GM23338 (cell line): ENCODE data around the gene EMC10. TPM values are rescaled to one million over a fixed set of nuclear protein-coding genes. Genes with fewer than 3 reads are reported as not detected.

Experiments
- ATAC-seq: fragments of 200-7000 bp; cut with Tn5 transposase; 3 replicates; pipeline ENCODE4 v1.9.1; 2020
- DNase-seq: peaks from one replicate; pipeline ENCODE4 v3.0.0-alpha.2; 2015; ENCODE audit warnings: low spot score
- H2AFZ ChIP-seq: fragments of 200-600 bp; sonication (generic); 2 replicates; pipeline ENCODE4 v1.8.0; 2016; ENCODE audit warnings: antibody characterized with exemption, mild to moderate bottlenecking, moderate library complexity
- H3F3A ChIP-seq: fragments of 200-600 bp; sonication (generic); replicated peaks from 2 replicates; pipeline ENCODE4 v1.8.0; 2017; ENCODE audit warnings: antibody characterized with exemption, mixed run types, low read depth
- H3K27ac ChIP-seq: fragments of 200-600 bp; sonication (generic); 2 replicates; pipeline ENCODE4 v1.6.1; 2016; ENCODE audit warnings: low read depth
- H3K27me3 ChIP-seq: fragments of 200-600 bp; sonication (generic); 2 replicates; pipeline ENCODE4 v1.8.0; 2016; ENCODE audit warnings: mild to moderate bottlenecking, mixed run types, moderate library complexity; ENCODE audit not compliant: insufficient read depth
- H3K36me3 ChIP-seq: fragments of 200-600 bp; sonication (generic); 2 replicates; pipeline ENCODE4 v1.8.0; 2016; ENCODE audit warnings: mild to moderate bottlenecking; ENCODE audit not compliant: insufficient read depth
- H3K4me1 ChIP-seq: fragments of 200-600 bp; sonication (generic); 2 replicates; pipeline ENCODE4 v1.8.0; 2016; ENCODE audit warnings: mild to moderate bottlenecking, moderate library complexity; ENCODE audit not compliant: insufficient read depth
- H3K4me2 ChIP-seq: fragments of 200-600 bp; sonication (generic); 2 replicates; pipeline ENCODE4 v1.7.1; 2017; ENCODE audit warnings: mixed run types
- H3K4me3 ChIP-seq: fragments of 200-600 bp; sonication (generic); 2 replicates; pipeline ENCODE4 v1.6.1; 2016; ENCODE audit warnings: mixed run types
- H3K79me2 ChIP-seq: fragments of 200-600 bp; sonication (generic); replicated peaks from 2 replicates; pipeline ENCODE4 v1.8.0; 2017; ENCODE audit warnings: mild to moderate bottlenecking; ENCODE audit not compliant: insufficient read depth
- H3K9me2 ChIP-seq: fragments of 200-600 bp; sonication (generic); 2 replicates; pipeline ENCODE4 v1.8.0; 2017; ENCODE audit not compliant: insufficient read depth
- H4K20me1 ChIP-seq: fragments of 200-600 bp; sonication (generic); replicated peaks from 2 replicates; pipeline ENCODE4 v1.8.0; 2017; ENCODE audit warnings: mild to moderate bottlenecking; ENCODE audit not compliant: insufficient read depth
- H3K27ac Mint-ChIP-seq: 2 replicates; pipeline ENCODE4 v1.8.0; 2020; ENCODE audit warnings: inconsistent platforms, mild to moderate bottlenecking, moderate library complexity, mixed read lengths
- H3K27me3 Mint-ChIP-seq: 3 replicates; pipeline ENCODE4 v1.8.0; 2022; ENCODE audit warnings: low read depth, mild to moderate bottlenecking, moderate library complexity, mixed read lengths, inconsistent platforms; ENCODE audit not compliant: insufficient read depth, poor library complexity
- H3K36me3 Mint-ChIP-seq: 3 replicates; pipeline ENCODE4 v1.8.0; 2021; ENCODE audit warnings: low read depth, mild to moderate bottlenecking, inconsistent platforms, moderate library complexity, mixed read lengths
- H3K4me1 Mint-ChIP-seq: 3 replicates; pipeline ENCODE4 v1.8.0; 2020; ENCODE audit warnings: mild to moderate bottlenecking, inconsistent platforms, mixed read lengths
- H3K4me3 Mint-ChIP-seq: 3 replicates; pipeline ENCODE4 v1.8.0; 2021; ENCODE audit warnings: moderate library complexity, mild to moderate bottlenecking, inconsistent platforms, mixed read lengths
- H3K9me3 Mint-ChIP-seq: 3 replicates; pipeline ENCODE4 v1.8.0; 2020; ENCODE audit warnings: moderate library complexity, mild to moderate bottlenecking, inconsistent platforms, mixed read lengths
- CTCF ChIP-seq, 2 experiments: fragments of 200-600 bp in 1 of 2; sonication (generic) in 1 of 2; conservative IDR thresholded peaks; 2 replicates each; pipeline versions ENCODE4 v1.5.1 to v1.6.1; 2016 to 2017; ENCODE audit warnings: antibody characterized with exemption in 2 of 2, low read depth in 2 of 2, mild to moderate bottlenecking in 2 of 2, moderate library complexity in 1 of 2
- EZH2 ChIP-seq: fragments of 200-600 bp; sonication (generic); IDR thresholded peaks from one replicate; pipeline ENCODE4 v1.8.0; 2017; ENCODE audit warnings: antibody characterized with exemption, mild to moderate bottlenecking, low read depth; ENCODE audit not compliant: unreplicated experiment
- NANOG ChIP-seq: IDR thresholded peaks from 2 replicates; pipeline ENCODE4 v1.6.1; 2016; ENCODE audit warnings: antibody characterized with exemption, borderline replicate concordance
- POLR2AphosphoS5 ChIP-seq: IDR thresholded peaks from 2 replicates; pipeline ENCODE4 v1.6.1; 2016; ENCODE audit warnings: antibody characterized with exemption, low read depth
- STAT1 ChIP-seq: IDR thresholded peaks from one replicate; pipeline ENCODE4 v1.6.1; 2016; ENCODE audit warnings: antibody characterized with exemption; ENCODE audit not compliant: unreplicated experiment
- ZNF331 ChIP-seq: fragments of 250-450 bp; sonication (Bioruptor Pico); IDR thresholded peaks from 2 replicates; pipeline ENCODE4 v1.5.0; 2020; ENCODE audit warnings: low read depth, mild to moderate bottlenecking, moderate library complexity
- ZNF462 ChIP-seq: fragments of 250-450 bp; sonication (Bioruptor Pico); IDR thresholded peaks from 2 replicates; pipeline ENCODE4 v1.5.0; 2020; ENCODE audit warnings: mild to moderate bottlenecking, moderate library complexity
- polyA plus RNA-seq: library from polyadenylated mRNA; unstranded; fragments of >200 nt; fragmentation: Nextera tagmentation; extraction: Ambion mirVana; gene quantifications from 2 replicates; pipeline ENCODE4 v1.2.1, GENCODE V29; 2016
- total RNA-seq: library from RNA; depleted of rRNA; stranded (reverse); fragments of >200 nt; shearing (Covaris generic); gene quantifications from 2 replicates; pipeline ENCODE4 v1.2.3, GENCODE V29; 2014

Gene EMC10
- total and polyA plus RNA-seq, 2 experiments from 2014 or later: 24.8 to 113 TPM

GRCh38 chr19:50493171-50493570, 16.9 kb downstream of the EMC10 start (continued):
- TF ChIP-seq ZNF462 (CRISPR knock-in tag) (no peak), STAT1 (no peak), CTCF (conservative IDR thresholded peaks at IDR 0.05; ENCODE audit: low read depth in 2 of 2) (no peak), ZNF331 (CRISPR knock-in tag) (no peak), NANOG (no peak)

GRCh38 chr19:50494186-50495019, 18.1 kb downstream of the EMC10 start:
- peaks cover 97% of the 10 kb centered on the region for H3K27me3 ChIP-seq
- H3K9me3 Mint-ChIP-seq: peaks cover 71% of the 10 kb centered on the region; the same call in 2 of the 3 replicates
- peaks cover 7% of the 10 kb centered on the region for H3K27me3 Mint-ChIP-seq

More at GRCh38 chr19:50494186-50495019, 18.1 kb downstream of the EMC10 start:
- no peak overlapping the region for H2AFZ ChIP-seq
- H3K36me3 Mint-ChIP-seq: peaks cover 42% of the 10 kb centered on the region
- peaks cover 8% of the 10 kb centered on the region; the same call in 1 of the 2 replicates for H3K4me1 ChIP-seq
- TF ChIP-seq ZNF331 (CRISPR knock-in tag): no peak
- TF ChIP-seq EZH2: no peak
- no peak for TF ChIP-seq POLR2AphosphoS5
- H3K9me2 ChIP-seq: no peaks in the 10 kb centered on the region
- H3K4me3 Mint-ChIP-seq: no peak overlapping the region
- H3K4me3 ChIP-seq: no peak overlapping the region
- no peak overlapping the region for H3K4me2 ChIP-seq
- H3F3A ChIP-seq: 0 out of 2 replicates have a peak, but pooled peaks cover 4% of the 10 kb centered on the region
- no peak overlapping the region for H3K27ac Mint-ChIP-seq
- ATAC-seq (no peak), DNase-seq (no peak)
- no peaks in the 10 kb centered on the region for H3K79me2 ChIP-seq
- no peaks in the 10 kb centered on the region; the same call in 2 of the 3 replicates for H3K4me1 Mint-ChIP-seq
- H3K27ac ChIP-seq: no peak overlapping the region
- H4K20me1 ChIP-seq: no peaks in the 10 kb centered on the region
- no peaks in the 10 kb centered on the region for H3K36me3 ChIP-seq
